GM13976 (cell line): ENCODE measurements around the gene MND1.
"Not testable (repeated sequence)": the region's sequence is repeated elsewhere in the genome, so short reads cannot be mapped to it uniquely, and the experiment has no call there.

Source experiments
- DNase-seq: peaks from one replicate; pipeline ENCODE4 v3.0.0; 2012; ENCODE audit warnings: low spot score
- in situ Hi-C: fragments of 300-500 bp; cut with MboI; formaldehyde crosslinking; loops from one replicate; pipeline ENCODE4 v1.12.0; 2022; ENCODE audit warnings: low sequenced_read_pairs, mixed read lengths, inconsistent platforms; ENCODE audit not compliant: unreplicated experiment
- TF ChIP-seq, protein P1 (sequence below): IDR thresholded peaks from 2 replicates; pipeline ENCODE4 v1.5.1; 2012; ENCODE audit warnings: borderline replicate concordance, mild to moderate bottlenecking; ENCODE audit not compliant: insufficient read depth; ENCODE audit errors: extremely low read depth, missing control alignments, control extremely low read depth

MND1 gene

DNA sequence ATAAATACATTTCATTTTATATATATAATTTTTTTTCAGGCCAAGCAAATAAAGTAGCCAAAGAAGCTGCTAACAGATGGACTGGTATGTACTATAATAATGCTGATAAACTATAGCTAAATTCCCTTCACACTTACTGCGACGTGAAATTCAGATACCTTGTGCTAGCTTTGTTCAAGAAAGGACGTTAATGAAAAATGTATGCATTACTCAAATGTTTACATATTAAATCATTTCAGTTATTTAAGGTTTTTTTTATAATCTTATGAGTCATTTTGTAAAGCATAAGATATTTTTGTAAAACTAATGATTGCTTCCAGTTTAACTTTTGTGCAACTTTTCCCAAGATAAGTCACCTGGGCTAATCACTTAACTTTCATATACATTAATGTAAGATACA, 64.4 kb downstream of the MND1 start:
- TF ChIP-seq, protein P1, sequence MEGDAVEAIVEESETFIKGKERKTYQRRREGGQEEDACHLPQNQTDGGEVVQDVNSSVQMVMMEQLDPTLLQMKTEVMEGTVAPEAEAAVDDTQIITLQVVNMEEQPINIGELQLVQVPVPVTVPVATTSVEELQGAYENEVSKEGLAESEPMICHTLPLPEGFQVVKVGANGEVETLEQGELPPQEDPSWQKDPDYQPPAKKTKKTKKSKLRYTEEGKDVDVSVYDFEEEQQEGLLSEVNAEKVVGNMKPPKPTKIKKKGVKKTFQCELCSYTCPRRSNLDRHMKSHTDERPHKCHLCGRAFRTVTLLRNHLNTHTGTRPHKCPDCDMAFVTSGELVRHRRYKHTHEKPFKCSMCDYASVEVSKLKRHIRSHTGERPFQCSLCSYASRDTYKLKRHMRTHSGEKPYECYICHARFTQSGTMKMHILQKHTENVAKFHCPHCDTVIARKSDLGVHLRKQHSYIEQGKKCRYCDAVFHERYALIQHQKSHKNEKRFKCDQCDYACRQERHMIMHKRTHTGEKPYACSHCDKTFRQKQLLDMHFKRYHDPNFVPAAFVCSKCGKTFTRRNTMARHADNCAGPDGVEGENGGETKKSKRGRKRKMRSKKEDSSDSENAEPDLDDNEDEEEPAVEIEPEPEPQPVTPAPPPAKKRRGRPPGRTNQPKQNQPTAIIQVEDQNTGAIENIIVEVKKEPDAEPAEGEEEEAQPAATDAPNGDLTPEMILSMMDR, result no peak
- in situ Hi-C loops, result no loop called here
- DNase-seq, result no peak

DNA sequence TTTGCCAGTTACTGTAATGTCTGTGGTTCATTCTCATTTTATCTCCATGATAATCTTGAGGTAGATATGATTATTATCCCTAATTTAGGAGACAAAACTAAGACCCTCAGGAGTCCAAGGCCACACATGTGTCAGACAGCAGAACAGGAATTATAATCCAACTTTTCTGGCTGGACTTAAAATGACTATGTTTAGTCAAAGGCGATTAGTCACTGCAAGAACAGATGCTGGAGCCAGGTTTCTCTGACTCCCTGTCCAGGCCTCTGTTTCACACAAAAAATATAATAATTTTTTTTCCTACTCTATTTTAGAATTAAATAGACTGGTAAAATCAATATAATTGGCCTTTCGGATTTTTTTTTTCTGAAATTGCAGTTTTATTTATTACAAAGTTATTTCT, 64.9 kb downstream of the MND1 start:
- TF ChIP-seq, protein P1, result no peak
- no peak for DNase-seq
- in situ Hi-C loops, result no loop called here

DNA sequence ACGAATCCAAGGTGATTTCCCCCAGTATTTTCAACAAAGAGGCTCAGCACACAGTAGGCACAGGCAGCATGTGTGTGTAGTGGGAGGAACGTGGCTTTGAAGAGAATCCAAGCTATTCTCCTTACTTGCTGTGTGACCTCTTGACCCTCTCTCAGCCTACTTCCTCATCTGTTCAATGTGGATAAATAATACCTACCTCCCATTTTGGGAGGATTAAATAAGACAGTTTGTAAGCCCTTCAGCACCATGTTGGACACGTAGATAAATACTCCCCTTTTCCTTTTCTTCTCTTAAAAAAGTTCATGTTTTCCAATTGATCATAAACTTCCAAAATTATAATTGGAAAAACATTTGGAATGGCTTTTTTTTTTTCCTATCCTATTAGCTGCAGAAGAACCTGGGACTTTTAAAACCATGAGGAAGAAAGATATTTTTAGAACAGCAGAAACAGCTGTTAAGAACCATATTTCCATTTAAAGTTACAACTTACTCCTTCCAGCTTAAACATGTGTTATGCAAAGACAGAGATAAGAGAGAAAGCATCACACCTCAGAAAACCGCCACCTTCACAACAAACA, 65.5 kb downstream of the MND1 start:
- in situ Hi-C loops, result no loop called here
- no peak for DNase-seq
- TF ChIP-seq, protein P1, result no peak

DNA sequence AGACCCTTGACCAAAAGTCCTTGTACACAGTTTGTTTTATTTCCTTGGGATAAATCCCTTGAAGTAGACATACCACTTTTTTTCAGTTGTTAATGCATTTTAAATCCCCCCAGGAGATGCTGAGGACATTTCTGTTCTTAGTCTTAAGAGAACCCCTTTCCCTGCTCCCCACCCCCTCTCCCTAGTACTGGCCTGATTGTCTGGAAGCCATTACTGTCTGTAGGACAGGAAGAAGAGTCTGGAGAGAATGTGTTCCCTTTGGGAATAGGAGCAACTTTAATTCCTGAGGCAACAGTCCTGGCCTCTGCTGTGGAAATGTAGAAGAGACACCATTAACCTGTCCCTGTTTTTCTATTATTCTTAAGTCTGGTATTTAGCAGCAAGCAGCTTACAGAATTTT, 69.4 kb downstream of the MND1 start:
- DNase-seq, result no peak
- in situ Hi-C loops, result no loop called here
- TF ChIP-seq, protein P1, result no peak

DNA sequence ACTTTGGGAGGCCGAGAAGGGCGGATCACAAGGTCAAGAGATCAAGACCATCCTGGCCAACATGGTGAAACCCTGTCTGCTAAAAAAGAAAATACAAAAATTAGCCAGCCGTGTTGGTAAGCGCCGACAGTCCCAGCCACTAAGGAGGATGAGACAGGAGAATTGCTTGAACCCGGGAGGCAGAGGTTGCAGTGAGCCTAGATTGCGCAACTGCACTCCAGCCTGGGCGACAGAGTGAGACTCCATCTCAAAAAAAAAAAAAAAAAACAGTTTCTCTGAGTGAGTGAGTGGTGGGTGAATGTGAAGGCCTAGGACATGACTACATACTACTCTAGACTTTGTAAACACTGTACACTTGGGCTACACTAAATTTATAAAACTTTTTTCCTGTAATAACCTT, 72.0 kb downstream of the MND1 start:
- in situ Hi-C loops, DNase-seq: not testable (repeated sequence)

DNA sequence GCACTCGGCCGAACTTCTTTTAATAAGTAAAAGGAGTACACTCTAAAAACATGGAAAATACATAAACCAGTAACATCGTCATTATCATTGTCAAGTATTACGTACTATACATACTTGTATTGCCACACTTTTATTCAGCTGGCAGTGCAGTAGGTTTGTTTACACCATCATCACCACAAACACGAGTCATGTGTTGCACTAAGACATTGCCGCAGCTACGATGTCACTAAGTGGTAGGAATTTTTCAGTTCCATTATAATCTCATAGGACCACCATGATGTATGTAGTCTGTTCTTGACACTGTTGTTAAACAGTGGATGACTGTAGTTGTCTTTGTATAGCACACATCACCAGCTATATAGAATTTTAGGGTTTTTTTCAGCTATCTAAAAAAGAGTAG, 73.6 kb downstream of the MND1 start:
- in situ Hi-C loops, result no loop called here
- no peak for DNase-seq
- TF ChIP-seq, protein P1, result no peak

DNA sequence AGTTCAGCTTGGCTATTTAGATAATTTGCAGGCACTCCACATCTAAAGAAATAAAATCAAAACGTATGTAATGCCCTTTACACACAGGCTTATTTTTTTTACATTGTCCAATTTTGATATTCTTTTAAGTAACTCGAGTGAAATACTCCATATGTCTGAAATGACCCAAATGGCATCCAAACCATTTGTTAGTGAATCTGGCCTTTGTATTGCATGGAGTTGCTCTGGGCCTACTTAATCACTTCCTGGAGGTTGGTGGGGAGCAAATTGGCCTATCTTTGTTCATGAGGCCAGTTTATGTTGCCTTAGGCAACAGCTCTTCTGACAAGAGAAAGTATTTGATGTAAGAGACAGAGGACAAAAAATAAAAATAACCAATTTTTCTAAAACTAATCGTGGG, 74.1 kb downstream of the MND1 start:
- DNase-seq, result no peak
- TF ChIP-seq, protein P1, result no peak
- in situ Hi-C loops, result no loop called here
